PC-3 (cell line): ENCODE results near the gene RTN4.

Experiments
- CTCF ChIP-seq: fragments of 300-600 bp; sonication (generic); conservative IDR thresholded peaks from 2 replicates; pipeline ENCODE4 v1.5.1; 2017; ENCODE audit warnings: antibody characterized with exemption, low read depth, mild to moderate bottlenecking, low read length
- EZH2 ChIP-seq: fragments of 300-600 bp; sonication (generic); IDR thresholded peaks from one replicate; pipeline ENCODE4 v1.6.1; 2017; ENCODE audit warnings: antibody characterized with exemption, mild to moderate bottlenecking, low read length; ENCODE audit not compliant: unreplicated experiment
- EZH2phosphoT487 ChIP-seq: fragments of 300-600 bp; sonication (generic); IDR thresholded peaks from 2 replicates; pipeline ENCODE4 v1.6.1; 2018; ENCODE audit warnings: mild to moderate bottlenecking, antibody characterized with exemption, low read length, borderline replicate concordance

- no peak for TF ChIP-seq CTCF
- TF ChIP-seq EZH2phosphoT487: no peak
- TF ChIP-seq EZH2: no peak
These were observed 13.0 kb upstream of the RTN4 start for GRCh38 chr2:55063226-55063625.
